Measurements from ENCODE around the gene NRM. TPM values are rescaled to one million over a fixed set of nuclear protein-coding genes. Genes with fewer than 3 reads are reported as not detected.

Gene NRM
- total RNA-seq, 1 experiment from 2014 or later = 31.2 TPM

DNA sequence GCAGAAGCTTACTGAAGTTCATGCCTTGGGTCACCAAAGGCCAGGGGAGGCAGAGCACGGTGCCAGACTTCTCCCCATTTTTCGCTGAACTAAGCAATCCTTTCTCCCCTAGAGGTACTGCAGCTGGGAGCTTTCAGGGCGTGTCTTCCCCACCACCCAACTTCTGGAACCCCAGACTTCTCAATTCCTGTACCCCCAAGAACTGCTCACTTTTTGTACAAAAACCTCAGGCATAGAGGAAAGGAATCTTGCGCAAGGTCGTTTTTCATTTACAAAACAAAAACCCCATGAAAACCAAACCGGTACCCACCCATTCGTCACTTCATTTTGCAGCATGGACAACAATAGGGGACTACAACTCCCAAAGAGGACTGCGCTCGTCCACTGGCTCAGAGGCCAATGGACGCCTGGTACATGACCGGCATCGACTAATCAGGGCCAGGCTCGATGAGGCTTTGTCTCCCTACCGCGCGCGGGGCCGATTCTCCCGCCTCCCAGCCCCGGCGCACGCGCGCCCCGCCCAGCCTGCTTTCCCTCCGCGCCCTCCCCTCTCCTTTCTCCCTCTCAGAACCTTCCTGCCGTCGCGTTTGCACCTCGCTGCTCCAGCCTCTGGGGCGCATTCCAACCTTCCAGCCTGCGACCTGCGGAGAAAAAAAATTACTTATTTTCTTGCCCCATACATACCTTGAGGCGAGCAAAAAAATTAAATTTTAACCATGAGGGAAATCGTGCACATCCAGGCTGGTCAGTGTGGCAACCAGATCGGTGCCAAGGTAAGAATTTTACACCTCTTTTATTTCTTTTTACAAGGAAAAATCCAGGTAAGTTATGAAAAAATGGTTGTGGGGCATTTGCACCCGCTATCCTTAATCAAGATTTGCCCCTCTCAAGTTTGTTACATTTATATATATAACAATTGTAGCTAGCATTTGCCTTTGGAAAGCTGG lies 29.3 kb upstream of the NRM start, which contains the start of gene TUBB (continued):
- TF ChIP-seq, protein P1, sequence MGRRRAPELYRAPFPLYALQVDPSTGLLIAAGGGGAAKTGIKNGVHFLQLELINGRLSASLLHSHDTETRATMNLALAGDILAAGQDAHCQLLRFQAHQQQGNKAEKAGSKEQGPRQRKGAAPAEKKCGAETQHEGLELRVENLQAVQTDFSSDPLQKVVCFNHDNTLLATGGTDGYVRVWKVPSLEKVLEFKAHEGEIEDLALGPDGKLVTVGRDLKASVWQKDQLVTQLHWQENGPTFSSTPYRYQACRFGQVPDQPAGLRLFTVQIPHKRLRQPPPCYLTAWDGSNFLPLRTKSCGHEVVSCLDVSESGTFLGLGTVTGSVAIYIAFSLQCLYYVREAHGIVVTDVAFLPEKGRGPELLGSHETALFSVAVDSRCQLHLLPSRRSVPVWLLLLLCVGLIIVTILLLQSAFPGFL (CRISPR knock-in tag; IDR thresholded peaks at IDR 0.05; ENCODE audit: borderline replicate concordance) = no peak
- TF ChIP-seq HMGA2 (CRISPR knock-in tag; IDR thresholded peaks at IDR 0.05) (no peak), GABPB1 (CRISPR knock-in tag; IDR thresholded peaks at IDR 0.05) (0 out of 2 replicates have a peak, but pooled peaks have one; percentile 11), FOXK1 (CRISPR knock-in tag; IDR thresholded peaks at IDR 0.05) (no peak; the same call in none of the 2 replicates), JUN (CRISPR knock-in tag; IDR thresholded peaks at IDR 0.05) (no peak), GTF2I (CRISPR knock-in tag; conservative IDR thresholded peaks at IDR 0.05) (no peak), ZNF671 (CRISPR knock-in tag; IDR thresholded peaks at IDR 0.05) (no peak), ZBTB21 (CRISPR knock-in tag; IDR thresholded peaks at IDR 0.05; ENCODE audit: borderline replicate concordance) (no peak), KAT7 (CRISPR knock-in tag; IDR thresholded peaks at IDR 0.05; ENCODE audit: borderline replicate concordance) (no peak), FOXP1 (CRISPR knock-in tag; IDR thresholded peaks at IDR 0.05; ENCODE audit: borderline replicate concordance) (peak; percentile 37; the same call in 1 of the 2 replicates)
- TF ChIP-seq, protein P2, sequence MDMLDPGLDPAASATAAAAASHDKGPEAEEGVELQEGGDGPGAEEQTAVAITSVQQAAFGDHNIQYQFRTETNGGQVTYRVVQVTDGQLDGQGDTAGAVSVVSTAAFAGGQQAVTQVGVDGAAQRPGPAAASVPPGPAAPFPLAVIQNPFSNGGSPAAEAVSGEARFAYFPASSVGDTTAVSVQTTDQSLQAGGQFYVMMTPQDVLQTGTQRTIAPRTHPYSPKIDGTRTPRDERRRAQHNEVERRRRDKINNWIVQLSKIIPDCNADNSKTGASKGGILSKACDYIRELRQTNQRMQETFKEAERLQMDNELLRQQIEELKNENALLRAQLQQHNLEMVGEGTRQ (CRISPR knock-in tag; IDR thresholded peaks at IDR 0.05) = no peak; the same call in none of the 2 replicates
- TF ChIP-seq, protein P3, sequence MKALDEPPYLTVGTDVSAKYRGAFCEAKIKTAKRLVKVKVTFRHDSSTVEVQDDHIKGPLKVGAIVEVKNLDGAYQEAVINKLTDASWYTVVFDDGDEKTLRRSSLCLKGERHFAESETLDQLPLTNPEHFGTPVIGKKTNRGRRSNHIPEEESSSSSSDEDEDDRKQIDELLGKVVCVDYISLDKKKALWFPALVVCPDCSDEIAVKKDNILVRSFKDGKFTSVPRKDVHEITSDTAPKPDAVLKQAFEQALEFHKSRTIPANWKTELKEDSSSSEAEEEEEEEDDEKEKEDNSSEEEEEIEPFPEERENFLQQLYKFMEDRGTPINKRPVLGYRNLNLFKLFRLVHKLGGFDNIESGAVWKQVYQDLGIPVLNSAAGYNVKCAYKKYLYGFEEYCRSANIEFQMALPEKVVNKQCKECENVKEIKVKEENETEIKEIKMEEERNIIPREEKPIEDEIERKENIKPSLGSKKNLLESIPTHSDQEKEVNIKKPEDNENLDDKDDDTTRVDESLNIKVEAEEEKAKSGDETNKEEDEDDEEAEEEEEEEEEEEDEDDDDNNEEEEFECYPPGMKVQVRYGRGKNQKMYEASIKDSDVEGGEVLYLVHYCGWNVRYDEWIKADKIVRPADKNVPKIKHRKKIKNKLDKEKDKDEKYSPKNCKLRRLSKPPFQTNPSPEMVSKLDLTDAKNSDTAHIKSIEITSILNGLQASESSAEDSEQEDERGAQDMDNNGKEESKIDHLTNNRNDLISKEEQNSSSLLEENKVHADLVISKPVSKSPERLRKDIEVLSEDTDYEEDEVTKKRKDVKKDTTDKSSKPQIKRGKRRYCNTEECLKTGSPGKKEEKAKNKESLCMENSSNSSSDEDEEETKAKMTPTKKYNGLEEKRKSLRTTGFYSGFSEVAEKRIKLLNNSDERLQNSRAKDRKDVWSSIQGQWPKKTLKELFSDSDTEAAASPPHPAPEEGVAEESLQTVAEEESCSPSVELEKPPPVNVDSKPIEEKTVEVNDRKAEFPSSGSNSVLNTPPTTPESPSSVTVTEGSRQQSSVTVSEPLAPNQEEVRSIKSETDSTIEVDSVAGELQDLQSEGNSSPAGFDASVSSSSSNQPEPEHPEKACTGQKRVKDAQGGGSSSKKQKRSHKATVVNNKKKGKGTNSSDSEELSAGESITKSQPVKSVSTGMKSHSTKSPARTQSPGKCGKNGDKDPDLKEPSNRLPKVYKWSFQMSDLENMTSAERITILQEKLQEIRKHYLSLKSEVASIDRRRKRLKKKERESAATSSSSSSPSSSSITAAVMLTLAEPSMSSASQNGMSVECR (CRISPR knock-in tag; IDR thresholded peaks at IDR 0.05; ENCODE audit: borderline replicate concordance) = no peak
- TF ChIP-seq, protein P4, sequence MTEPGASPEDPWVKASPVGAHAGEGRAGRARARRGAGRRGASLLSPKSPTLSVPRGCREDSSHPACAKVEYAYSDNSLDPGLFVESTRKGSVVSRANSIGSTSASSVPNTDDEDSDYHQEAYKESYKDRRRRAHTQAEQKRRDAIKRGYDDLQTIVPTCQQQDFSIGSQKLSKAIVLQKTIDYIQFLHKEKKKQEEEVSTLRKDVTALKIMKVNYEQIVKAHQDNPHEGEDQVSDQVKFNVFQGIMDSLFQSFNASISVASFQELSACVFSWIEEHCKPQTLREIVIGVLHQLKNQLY (CRISPR knock-in tag; IDR thresholded peaks at IDR 0.05) = no peak
- TF ChIP-seq, protein P5, sequence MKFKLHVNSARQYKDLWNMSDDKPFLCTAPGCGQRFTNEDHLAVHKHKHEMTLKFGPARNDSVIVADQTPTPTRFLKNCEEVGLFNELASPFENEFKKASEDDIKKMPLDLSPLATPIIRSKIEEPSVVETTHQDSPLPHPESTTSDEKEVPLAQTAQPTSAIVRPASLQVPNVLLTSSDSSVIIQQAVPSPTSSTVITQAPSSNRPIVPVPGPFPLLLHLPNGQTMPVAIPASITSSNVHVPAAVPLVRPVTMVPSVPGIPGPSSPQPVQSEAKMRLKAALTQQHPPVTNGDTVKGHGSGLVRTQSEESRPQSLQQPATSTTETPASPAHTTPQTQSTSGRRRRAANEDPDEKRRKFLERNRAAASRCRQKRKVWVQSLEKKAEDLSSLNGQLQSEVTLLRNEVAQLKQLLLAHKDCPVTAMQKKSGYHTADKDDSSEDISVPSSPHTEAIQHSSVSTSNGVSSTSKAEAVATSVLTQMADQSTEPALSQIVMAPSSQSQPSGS (CRISPR knock-in tag; IDR thresholded peaks at IDR 0.05; ENCODE audit: borderline replicate concordance, low read depth) = no peak
- TF ChIP-seq, protein P6, sequence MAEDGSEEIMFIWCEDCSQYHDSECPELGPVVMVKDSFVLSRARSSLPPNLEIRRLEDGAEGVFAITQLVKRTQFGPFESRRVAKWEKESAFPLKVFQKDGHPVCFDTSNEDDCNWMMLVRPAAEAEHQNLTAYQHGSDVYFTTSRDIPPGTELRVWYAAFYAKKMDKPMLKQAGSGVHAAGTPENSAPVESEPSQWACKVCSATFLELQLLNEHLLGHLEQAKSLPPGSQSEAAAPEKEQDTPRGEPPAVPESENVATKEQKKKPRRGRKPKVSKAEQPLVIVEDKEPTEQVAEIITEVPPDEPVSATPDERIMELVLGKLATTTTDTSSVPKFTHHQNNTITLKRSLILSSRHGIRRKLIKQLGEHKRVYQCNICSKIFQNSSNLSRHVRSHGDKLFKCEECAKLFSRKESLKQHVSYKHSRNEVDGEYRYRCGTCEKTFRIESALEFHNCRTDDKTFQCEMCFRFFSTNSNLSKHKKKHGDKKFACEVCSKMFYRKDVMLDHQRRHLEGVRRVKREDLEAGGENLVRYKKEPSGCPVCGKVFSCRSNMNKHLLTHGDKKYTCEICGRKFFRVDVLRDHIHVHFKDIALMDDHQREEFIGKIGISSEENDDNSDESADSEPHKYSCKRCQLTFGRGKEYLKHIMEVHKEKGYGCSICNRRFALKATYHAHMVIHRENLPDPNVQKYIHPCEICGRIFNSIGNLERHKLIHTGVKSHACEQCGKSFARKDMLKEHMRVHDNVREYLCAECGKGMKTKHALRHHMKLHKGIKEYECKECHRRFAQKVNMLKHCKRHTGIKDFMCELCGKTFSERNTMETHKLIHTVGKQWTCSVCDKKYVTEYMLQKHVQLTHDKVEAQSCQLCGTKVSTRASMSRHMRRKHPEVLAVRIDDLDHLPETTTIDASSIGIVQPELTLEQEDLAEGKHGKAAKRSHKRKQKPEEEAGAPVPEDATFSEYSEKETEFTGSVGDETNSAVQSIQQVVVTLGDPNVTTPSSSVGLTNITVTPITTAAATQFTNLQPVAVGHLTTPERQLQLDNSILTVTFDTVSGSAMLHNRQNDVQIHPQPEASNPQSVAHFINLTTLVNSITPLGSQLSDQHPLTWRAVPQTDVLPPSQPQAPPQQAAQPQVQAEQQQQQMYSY (CRISPR knock-in tag; IDR thresholded peaks at IDR 0.05) = no peak
- TF ChIP-seq, protein P7, sequence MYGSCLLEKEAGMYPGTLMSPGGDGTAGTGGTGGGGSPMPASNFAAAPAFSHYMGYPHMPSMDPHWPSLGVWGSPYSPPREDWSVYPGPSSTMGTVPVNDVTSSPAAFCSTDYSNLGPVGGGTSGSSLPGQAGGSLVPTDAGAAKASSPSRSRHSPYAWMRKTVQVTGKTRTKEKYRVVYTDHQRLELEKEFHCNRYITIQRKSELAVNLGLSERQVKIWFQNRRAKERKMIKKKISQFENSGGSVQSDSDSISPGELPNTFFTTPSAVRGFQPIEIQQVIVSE (CRISPR knock-in tag; IDR thresholded peaks at IDR 0.05; ENCODE audit: borderline replicate concordance) = no peak

Data from WTC11 (cell line).